ENCODE data around the gene F5.

DNA sequence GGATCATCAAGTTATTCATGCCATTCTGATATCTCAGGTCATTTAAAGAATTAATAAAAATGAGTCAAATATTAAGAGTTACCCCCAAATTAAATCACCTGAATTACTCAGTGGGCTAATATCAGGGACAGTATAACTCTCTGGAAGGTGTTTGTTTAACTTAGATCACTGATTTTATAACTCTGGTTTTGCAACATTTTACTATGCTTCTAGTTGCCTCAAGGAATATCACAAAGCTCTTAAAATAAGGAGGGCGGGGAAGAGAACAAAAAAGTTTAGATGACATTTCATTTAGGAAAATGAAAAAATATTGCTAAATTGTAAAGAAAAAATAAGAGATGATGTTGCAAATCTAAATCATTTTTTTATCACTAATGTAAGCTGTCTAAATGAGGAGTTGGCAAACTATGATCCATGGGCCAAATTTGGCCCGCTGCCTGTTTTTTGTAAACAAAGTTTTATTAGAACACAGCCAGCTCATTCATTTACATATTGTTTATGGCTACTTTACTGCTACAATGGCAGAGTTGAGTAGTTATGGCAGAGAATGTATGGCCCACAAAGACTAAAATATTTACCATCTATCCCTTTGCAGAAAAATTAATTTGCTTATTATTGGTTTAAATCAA, 68.6 kb downstream of the F5 start:
- TF ChIP-seq ZFX (IDR thresholded peaks at IDR 0.05): no peak
- no peak for TF ChIP-seq YY1 (IDR thresholded peaks at IDR 0.05; ENCODE audit: extremely low read depth, insufficient replicate concordance, low read depth, low read length)
- TF ChIP-seq POLR2AphosphoS5 (IDR thresholded peaks at IDR 0.05; ENCODE audit: low read depth, low read length): no peak
- TF ChIP-seq, protein P1, sequence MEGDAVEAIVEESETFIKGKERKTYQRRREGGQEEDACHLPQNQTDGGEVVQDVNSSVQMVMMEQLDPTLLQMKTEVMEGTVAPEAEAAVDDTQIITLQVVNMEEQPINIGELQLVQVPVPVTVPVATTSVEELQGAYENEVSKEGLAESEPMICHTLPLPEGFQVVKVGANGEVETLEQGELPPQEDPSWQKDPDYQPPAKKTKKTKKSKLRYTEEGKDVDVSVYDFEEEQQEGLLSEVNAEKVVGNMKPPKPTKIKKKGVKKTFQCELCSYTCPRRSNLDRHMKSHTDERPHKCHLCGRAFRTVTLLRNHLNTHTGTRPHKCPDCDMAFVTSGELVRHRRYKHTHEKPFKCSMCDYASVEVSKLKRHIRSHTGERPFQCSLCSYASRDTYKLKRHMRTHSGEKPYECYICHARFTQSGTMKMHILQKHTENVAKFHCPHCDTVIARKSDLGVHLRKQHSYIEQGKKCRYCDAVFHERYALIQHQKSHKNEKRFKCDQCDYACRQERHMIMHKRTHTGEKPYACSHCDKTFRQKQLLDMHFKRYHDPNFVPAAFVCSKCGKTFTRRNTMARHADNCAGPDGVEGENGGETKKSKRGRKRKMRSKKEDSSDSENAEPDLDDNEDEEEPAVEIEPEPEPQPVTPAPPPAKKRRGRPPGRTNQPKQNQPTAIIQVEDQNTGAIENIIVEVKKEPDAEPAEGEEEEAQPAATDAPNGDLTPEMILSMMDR (IDR thresholded peaks at IDR 0.05 in 2 of 3, conservative IDR thresholded peaks at IDR 0.05 in 1 of 3; ENCODE audit: borderline replicate concordance in 1 of 3, insufficient read depth in 1 of 3, low read depth in 2 of 3, low read length in 2 of 3): no peak
- TF ChIP-seq, protein P2, sequence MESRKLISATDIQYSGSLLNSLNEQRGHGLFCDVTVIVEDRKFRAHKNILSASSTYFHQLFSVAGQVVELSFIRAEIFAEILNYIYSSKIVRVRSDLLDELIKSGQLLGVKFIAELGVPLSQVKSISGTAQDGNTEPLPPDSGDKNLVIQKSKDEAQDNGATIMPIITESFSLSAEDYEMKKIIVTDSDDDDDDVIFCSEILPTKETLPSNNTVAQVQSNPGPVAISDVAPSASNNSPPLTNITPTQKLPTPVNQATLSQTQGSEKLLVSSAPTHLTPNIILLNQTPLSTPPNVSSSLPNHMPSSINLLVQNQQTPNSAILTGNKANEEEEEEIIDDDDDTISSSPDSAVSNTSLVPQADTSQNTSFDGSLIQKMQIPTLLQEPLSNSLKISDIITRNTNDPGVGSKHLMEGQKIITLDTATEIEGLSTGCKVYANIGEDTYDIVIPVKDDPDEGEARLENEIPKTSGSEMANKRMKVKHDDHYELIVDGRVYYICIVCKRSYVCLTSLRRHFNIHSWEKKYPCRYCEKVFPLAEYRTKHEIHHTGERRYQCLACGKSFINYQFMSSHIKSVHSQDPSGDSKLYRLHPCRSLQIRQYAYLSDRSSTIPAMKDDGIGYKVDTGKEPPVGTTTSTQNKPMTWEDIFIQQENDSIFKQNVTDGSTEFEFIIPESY (IDR thresholded peaks at IDR 0.05; ENCODE audit: extremely low read depth, insufficient replicate concordance, low read length): no peak
- TF ChIP-seq POLR2A (IDR thresholded peaks at IDR 0.05; ENCODE audit: borderline replicate concordance, extremely low read depth, insufficient read depth, insufficient read length): no peak
- TF ChIP-seq ZNF274 (IDR thresholded peaks at IDR 0.05; ENCODE audit: low read depth, low read length): no peak
- no peak for TF ChIP-seq TCF7L2 (IDR thresholded peaks at IDR 0.05; ENCODE audit: borderline replicate concordance, extremely low read depth, insufficient read depth, insufficient read length)
- no peak for TF ChIP-seq EZH2 (IDR thresholded peaks at IDR 0.05)
- TF ChIP-seq CEBPB (IDR thresholded peaks at IDR 0.05; ENCODE audit: low read depth): no peak
- no peak for TF ChIP-seq RAD21 (IDR thresholded peaks at IDR 0.05; ENCODE audit: low read depth)
- TF ChIP-seq, protein P3, sequence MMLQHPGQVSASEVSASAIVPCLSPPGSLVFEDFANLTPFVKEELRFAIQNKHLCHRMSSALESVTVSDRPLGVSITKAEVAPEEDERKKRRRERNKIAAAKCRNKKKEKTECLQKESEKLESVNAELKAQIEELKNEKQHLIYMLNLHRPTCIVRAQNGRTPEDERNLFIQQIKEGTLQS (IDR thresholded peaks at IDR 0.05): no peak
- TF ChIP-seq, protein P4, sequence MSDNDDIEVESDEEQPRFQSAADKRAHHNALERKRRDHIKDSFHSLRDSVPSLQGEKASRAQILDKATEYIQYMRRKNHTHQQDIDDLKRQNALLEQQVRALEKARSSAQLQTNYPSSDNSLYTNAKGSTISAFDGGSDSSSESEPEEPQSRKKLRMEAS (IDR thresholded peaks at IDR 0.05): no peak
